Pericardium fibroblast (primary cell): Measurements from ENCODE around the gene KCNT2. TPM values are rescaled to one million over a fixed set of nuclear protein-coding genes. Genes with fewer than 3 reads are reported as not detected.

Experiments used
- total RNA-seq: library from RNA; depleted of rRNA; stranded (reverse); fragments of >200 nt; gene quantifications from 2 replicates; pipeline ENCODE4 v1.2.3, GENCODE V29; 2015

Gene KCNT2
- total RNA-seq, result 5.2 and 8.2 TPM in 2 replicates

GRCh38 chr1:196608390-196609369, at the start of gene KCNT2:
KCNT2 (minus strand) TSS chr1:196608440; CDS start chr1:196608309, 131 bp downstream.

GRCh38 chr1:196651637-196652215, 43.5 kb upstream of the KCNT2 start, which contains the start of gene CFH:
CFH (plus strand) TSS chr1:196652043; CDS start chr1:196652118, 75 bp downstream.

Other genes starting within 250 kb of the KCNT2 start
- 112 and 312 TPM in 2 replicates for gene CFH, start 43.6 kb upstream of the KCNT2 start, total RNA-seq
- not detected in 2 replicates for gene CFHR3, start 166.4 kb upstream of the KCNT2 start, total RNA-seq
- gene CFHR1, start 211.3 kb upstream of the KCNT2 start, total RNA-seq, result 0.12 TPM in 1 of 2 replicates, not detected in the other